ENCODE results near the gene PIK3CG.

The PIK3CG gene

GRCh38 chr7:106824458-106824857 is 40.6 kb upstream of the PIK3CG start:
- no peak for ATAC-seq
- TF ChIP-seq ZNF8 (CRISPR knock-in tag; IDR thresholded peaks at IDR 0.05) (no peak), OSR1 (CRISPR knock-in tag; IDR thresholded peaks at IDR 0.05) (no peak), ARNTL (CRISPR knock-in tag; IDR thresholded peaks at IDR 0.05; ENCODE audit: borderline replicate concordance, low read depth) (no peak), ISL1 (CRISPR knock-in tag; IDR thresholded peaks at IDR 0.05) (no peak), PATZ1 (CRISPR knock-in tag; IDR thresholded peaks at IDR 0.05; ENCODE audit: borderline replicate concordance) (no peak), TOX (CRISPR knock-in tag; IDR thresholded peaks at IDR 0.05; ENCODE audit: borderline replicate concordance) (no peak), CSDC2 (CRISPR knock-in tag; IDR thresholded peaks at IDR 0.05) (no peak), PPARA (CRISPR knock-in tag; IDR thresholded peaks at IDR 0.05; ENCODE audit: borderline replicate concordance) (no peak), ZNF70 (CRISPR knock-in tag; IDR thresholded peaks at IDR 0.05) (no peak), GLIS3 (CRISPR knock-in tag; IDR thresholded peaks at IDR 0.05) (no peak), CSRNP3 (CRISPR knock-in tag; IDR thresholded peaks at IDR 0.05) (no peak)

- no peak for ATAC-seq
Measured at GRCh38 chr7:106827626-106828025, 37.5 kb upstream of the PIK3CG start.

More at GRCh38 chr7:106827626-106828025, 37.5 kb upstream of the PIK3CG start:
- TF ChIP-seq ZFP30 (CRISPR knock-in tag; IDR thresholded peaks at IDR 0.05) (no peak), ESRRG (CRISPR knock-in tag; IDR thresholded peaks at IDR 0.05) (no peak), GLIS3 (CRISPR knock-in tag; IDR thresholded peaks at IDR 0.05) (no peak), TSHZ2 (CRISPR knock-in tag; IDR thresholded peaks at IDR 0.05) (no peak), RARB (CRISPR knock-in tag; IDR thresholded peaks at IDR 0.05) (no peak), ZFP3 (CRISPR knock-in tag; IDR thresholded peaks at IDR 0.05) (no peak), ZNF565 (CRISPR knock-in tag; conservative IDR thresholded peaks at IDR 0.05; ENCODE audit: low read depth) (no peak), BACH2 (CRISPR knock-in tag; IDR thresholded peaks at IDR 0.05; ENCODE audit: borderline replicate concordance) (no peak), TOX (CRISPR knock-in tag; IDR thresholded peaks at IDR 0.05; ENCODE audit: borderline replicate concordance) (no peak), CSDC2 (CRISPR knock-in tag; IDR thresholded peaks at IDR 0.05) (no peak), PPARA (CRISPR knock-in tag; IDR thresholded peaks at IDR 0.05; ENCODE audit: borderline replicate concordance) (no peak), CREB5 (CRISPR knock-in tag; IDR thresholded peaks at IDR 0.05; ENCODE audit: low read depth) (no peak), ARNTL (CRISPR knock-in tag; IDR thresholded peaks at IDR 0.05; ENCODE audit: borderline replicate concordance, low read depth) (no peak), TCF4 (CRISPR knock-in tag; IDR thresholded peaks at IDR 0.05; ENCODE audit: borderline replicate concordance) (no peak), OSR1 (CRISPR knock-in tag; IDR thresholded peaks at IDR 0.05) (no peak), PATZ1 (CRISPR knock-in tag; IDR thresholded peaks at IDR 0.05; ENCODE audit: borderline replicate concordance) (no peak), POU6F1 (CRISPR knock-in tag; IDR thresholded peaks at IDR 0.05; ENCODE audit: borderline replicate concordance, low read depth) (no peak)
